Astrocyte (in vitro differentiated cells and primary cell): Measurements from ENCODE around the gene COL23A1.

Experiments
- CTCF ChIP-seq: IDR thresholded peaks from 2 replicates; pipeline ENCODE4 v1.5.1; 2011; ENCODE audit warnings: low read depth, mild to moderate bottlenecking, inconsistent platforms, low read length, moderate library complexity; ENCODE audit not compliant: insufficient read depth
- EZH2 ChIP-seq: IDR thresholded peaks from 2 replicates; pipeline ENCODE4 v1.6.1; 2012; ENCODE audit warnings: mild to moderate bottlenecking, low read length, inconsistent platforms; ENCODE audit not compliant: insufficient read depth

DNA sequence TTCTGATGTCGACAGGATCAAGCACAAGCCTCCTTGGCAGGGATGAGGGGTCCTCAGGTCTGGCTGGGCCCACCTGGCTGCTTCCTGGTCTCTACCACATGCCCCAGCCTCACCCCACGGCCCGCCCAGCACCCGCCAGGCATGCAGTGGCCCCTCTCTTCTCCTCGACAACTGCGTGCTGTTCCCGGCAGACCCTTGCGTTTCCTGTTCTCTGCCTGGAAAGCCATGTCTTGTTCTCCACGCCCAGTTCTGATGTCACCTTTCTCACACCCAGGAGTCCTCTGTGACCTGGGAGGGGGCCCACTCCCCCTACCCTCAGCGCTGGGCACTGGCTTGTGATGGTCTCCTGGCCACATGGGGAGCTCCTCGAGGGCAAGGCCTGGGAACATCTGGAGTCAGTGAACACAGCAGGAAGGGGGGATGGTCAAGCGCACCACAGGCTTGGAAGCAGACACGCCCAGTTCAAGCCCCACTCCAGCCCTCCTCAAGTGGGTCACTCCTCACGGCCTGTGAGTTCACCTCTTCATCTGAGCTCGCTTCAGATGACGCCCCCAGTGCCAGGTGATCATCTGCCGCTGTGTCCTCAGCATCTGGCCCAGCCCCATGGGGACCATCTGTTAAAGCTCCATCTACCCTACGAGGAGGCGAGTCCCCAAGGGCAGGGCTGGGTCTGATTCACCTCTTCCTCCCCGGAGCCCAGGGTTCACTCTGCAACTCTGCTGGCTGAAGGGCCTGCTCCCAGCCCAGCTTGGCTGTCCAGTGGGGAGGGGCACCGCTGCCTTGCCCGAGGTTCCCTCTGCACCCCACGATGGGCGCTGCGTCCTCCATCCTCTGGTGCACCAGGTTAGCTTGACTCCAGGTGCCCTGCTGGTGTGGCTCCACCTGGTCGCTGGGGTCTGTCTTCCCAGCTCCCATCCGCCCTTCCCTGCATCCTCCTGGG lies 224.4 kb downstream of the COL23A1 start:
- no peak for TF ChIP-seq CTCF
- TF ChIP-seq EZH2, result no peak
